HG02798 (cell line): ENCODE results near the gene GLTP.
"Not testable (repeated sequence)": the region's sequence is repeated elsewhere in the genome, so short reads cannot be mapped to it uniquely, and the experiment has no call there.

Source experiments
- ATAC-seq: cut with Tn5 transposase; IDR thresholded peaks from one replicate; pipeline ENCODE4 v1.9.1; 2021; ENCODE audit warnings: mild to moderate bottlenecking; ENCODE audit not compliant: unreplicated experiment, poor library complexity

GLTP gene

DNA sequence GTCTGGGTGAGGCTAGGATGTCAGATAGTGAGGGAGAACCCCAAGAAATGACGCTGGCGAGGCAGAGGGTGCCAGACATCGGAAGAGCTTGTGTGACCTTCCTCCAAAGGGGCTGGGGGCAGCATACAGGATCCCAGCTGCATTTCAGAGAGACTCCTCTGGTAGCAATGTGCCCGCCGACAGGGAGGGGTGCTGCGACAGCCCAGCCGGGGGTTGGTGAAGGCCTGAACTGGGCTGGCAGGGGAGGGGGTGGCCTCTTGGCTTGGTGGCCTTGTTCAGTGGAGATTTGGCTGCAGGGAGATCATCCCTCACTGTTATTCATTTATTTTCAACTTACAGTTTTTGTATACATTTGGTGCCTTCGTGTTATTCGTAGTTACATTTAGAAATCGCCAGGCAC, 25.0 kb upstream of the GLTP start:
- ATAC-seq: no peak

DNA sequence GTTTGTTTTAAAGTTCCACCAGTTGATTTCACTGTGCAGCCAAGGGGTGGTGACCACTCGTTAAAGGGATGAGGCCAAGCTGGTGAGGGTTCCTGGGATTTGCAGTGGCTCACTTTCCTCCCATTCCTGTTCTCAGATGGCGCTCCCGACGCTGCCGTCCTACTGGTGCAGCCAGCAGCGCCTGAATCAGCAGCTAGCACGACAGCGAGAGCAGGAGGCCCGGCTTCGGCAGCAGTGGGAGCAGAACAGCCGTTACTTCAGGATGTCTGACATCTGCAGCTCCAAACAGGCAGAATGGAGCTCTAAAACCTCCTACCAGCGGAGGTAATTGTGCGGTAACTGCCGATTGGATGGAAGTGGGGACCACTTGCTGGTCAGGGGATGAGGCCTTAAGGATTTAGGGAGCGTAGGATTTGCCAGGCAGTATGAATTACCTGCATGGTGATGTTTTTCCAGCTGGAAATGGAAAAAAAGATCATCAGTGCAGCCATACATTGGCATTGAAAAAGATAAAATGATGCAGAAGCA, 22.6 kb upstream of the GLTP start:
- ATAC-seq: no peak

DNA sequence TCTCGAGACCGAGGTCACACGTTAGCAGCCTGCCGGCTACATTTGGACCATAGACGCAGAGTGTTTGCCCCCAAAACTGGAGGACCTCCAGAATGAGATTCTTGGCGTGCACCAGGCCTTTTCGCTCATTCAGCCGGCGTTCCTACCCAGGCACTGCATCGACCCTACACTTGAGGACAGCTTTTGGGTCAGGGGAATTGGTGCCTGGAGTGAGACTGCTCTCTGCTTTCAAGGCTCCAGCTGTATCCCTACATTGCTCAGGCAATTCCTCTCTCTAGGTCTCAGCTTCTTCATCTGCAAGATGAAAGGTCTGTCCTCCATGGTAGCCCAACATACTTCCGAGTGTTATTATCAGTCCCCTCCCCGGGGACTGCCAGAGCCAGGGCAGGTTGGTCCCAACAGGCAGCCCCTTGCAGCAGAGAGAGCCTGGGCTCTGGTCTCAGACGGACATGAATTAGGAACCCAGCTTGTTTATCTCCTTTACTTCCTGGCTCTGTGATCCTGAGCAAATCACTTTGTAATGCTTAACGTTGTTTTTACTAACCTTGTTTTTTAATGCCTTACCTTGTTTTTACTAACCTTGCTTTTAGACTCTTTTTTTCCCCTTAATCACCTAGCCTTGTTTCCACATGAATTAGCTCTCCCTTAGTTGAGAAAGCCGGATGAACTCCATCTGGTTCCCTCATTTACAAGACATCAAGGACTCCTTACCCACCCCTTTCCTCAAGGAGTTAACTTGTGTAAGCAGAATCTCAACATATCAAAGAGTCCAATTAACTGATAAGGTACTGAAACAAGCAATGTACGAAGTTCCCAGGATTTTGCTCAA, 20.6 kb upstream of the GLTP start:
- ATAC-seq: peak; percentile 7

DNA sequence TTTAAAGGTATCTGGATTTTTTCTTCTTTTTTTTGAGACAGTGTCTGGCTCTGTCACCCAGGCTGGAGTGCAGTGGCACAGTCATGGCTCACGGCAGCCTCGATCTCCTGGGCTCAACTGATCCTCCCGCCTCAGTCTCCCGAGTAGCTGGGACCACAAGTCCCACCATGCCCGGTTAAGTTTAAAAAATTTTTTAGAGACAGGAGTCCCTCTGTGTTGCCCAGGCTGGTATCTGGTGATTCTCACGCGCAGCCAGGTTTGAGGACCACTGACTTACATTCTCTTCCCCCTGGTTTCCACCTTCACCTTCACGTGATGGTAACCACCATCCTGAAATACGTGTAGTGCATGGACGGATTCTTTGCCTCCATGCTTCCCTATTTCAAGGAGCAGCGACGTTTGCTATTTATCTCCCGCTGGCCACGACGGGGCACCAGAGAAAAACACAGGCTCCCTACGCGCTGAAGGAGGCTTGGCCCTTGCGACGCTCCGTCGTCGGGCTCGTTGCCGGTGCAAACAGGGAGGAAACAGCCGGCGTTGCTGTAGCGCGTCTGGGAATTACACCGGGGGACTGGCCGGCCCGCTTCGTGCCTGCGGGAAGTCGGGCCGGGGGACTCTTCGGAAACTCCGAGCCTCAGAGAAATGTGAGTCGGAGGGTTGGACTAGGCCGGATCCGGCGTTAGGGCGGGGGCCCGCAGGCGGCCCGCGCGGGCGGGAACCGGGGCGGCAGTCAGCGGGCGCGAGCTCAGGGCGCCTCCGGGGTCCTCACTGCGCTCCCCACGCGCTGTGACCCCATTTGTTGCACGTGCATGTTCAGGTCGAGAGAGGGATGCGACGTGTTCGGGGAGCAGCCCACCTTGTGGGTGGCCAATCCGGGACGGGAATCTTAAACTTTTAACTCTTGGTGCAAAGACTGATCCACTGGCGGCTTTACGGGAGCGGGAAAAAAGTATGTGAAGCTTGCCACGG, 19.7 kb upstream of the GLTP start, which contains the start of gene TCHP:
Gene TCHP (plus strand): TSS at position 492 of the 969 bp plus-strand sequence. CDS start 2,753 bp downstream, outside the sequence.
- peak; percentile 77 for ATAC-seq

DNA sequence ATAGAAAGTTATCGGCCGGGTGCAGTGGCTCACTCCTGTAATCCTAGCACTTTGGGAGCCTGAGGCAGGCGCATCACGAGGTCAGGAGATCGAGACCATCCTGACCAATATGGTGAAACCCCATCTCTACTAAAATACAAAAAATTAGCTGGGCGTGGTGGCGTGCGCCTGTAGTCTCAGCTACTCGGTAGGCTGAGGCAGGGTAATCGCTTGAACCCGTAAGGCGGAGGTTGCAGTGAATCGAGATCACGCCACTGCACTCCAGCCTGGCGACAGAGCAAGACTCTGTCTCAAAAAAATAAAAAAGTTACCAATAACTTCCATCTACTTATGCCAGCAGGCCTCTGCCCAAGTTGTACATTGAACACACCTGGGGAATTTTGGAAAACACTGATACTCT, 19.0 kb upstream of the GLTP start:
- ATAC-seq: not testable (repeated sequence)

DNA sequence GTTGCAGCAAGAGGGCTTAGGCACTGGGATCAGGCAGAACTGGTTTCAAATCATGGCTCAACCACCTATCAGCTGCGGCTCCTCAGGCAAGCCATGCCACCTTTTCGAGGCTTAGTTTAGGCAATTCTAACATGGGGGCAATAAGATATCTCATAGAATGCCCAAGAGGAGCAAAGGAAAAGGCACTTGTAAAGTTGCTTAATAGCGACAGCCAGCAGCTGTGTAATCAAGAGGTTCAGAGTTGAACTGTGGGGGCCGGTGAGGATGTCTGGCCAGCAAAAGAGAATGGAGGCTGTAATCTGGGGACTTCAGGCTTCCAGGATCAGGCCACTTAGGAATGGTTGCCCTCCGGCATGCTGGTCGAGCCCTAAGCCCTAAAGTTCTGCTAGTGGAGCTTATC, 16.7 kb upstream of the GLTP start:
- ATAC-seq: no peak

DNA sequence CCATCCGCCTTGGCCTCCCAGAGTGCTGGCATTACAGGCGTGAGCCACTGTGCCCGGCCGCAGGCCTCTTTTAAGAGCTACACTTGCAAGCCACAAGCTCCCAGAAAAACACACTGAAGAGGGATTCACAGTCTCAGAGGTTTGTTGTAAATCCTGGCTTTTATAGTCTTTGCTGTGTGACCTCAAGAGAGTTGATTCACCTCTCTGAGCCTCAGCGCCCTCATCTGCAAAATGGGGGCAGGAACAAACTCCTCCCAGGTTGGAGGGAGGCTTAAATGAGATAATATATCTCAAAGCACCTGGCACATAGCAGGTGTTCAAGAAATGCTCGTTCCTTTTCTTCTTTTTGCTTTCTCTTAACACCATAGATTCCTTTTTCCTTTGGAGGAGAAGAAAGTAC, 15.8 kb upstream of the GLTP start:
- ATAC-seq: no peak

DNA sequence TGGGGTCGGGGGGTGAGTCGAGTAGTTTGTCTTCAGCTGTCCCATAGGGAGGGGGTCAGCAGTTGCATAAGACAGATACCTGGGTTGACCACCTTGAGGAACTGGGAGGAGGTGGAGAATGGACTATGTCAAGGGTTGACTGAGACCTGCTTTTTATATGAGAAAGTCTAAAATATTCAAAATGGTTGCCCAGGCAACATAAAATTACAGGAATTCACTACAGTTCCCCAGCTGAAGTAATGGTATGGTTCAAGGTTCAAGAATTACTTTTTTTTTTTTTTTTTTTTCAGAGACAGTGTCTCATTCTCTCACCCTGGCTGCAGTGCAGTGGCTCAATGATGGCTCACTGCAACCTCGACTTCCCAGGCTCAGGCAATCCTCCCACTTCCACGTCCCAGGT, 14.6 kb upstream of the GLTP start:
- ATAC-seq: no peak

DNA sequence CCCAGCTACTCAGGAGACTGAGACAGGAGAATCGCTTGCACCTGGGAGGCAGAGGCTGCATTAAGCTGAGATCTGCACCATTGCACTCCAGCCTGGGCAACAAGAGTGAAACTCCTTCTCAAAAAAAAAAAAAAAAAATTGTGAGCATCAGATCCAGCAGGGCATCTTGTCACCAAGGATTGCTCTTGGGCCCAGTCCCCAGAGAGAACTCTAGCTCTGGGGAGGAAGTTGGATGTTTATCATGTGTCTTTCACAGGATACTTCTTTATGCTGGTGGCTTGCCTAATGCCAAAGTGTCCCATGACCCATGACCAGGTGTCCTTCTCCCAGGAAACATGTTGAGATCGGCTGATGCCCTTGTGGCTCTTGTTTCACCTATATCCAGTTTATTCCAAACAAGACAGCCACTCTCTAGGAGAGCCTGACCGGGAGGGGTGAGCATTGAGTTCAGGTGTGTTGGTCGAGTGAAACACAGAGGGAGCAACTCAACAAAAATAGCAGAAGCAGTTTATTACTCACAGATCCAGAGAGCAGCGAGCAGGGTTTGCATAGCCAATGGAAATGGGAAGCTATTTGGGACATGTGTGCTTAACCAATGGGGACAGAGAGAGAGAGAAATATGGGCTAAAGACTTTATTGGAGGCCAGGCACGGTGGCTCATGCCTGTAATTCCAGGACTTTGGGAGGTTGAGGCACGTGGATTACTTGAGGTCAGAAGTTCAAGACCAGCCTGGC, 13.1 kb upstream of the GLTP start:
- no peak for ATAC-seq

DNA sequence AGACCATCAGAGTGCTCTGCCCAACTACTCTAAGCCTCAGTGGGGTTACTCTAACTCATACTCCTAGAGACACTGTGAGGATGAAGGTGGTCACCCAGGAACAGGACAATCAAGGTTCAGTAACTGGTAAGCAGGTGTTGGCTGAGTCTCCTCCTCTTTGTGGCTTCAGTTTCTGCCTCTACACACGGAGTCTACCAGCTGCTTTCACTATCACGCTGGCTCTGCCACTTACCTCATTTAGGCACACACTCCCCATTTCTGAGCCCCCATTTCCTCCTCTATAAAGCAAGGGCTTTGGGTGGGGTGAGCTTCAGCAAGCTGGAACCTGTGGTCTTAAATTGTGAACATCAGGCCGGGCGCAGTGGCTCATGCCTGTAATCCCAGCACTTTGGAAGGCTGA, 12.4 kb upstream of the GLTP start:
- peak; percentile 76 for ATAC-seq

DNA sequence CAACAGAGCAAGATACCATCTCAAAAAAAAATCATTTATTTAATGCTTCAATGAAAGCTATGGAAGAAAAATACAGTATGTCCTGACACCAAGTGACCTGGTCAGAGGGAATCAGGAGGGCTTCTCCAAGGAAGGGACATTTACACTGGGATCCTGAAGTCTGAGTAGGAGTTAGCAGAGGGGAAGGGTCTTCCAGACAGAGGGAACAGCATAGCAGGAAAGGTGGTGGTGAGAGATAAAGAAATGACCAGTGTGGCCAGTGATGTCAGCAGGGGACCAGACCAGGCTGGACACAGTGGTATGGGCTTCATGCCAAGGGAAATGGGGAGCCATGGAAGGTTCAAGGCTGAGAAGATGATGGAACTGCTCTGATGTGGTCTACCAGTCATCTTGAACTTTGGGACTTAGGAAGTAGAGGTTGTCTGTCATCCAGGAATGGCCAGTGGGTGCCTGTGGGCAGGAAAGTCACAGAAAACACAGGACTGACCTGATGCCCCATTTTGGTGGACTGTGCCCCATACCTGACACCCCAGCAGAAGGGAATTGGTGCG, 11.9 kb upstream of the GLTP start:
- no peak for ATAC-seq

DNA sequence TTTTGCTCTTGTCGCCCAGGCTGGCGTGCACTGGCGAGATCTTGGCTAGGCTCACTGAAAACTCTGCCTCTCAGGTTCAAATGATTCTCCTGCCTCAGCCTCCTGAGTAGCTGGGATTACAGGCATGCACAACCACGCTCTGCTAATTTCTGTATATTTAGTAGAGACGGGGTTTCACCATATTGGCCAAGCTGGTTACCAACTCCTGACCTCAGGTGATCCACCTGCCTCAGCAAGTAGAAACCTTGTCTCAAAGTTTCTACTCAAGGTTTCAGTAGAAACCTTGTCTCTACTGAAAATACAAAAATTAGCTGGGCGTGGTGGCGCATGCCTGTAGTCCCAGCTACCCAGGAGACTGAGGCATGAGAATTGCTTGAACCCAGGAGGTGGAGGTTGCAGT, 11.4 kb upstream of the GLTP start:
- not testable (repeated sequence) for ATAC-seq

DNA sequence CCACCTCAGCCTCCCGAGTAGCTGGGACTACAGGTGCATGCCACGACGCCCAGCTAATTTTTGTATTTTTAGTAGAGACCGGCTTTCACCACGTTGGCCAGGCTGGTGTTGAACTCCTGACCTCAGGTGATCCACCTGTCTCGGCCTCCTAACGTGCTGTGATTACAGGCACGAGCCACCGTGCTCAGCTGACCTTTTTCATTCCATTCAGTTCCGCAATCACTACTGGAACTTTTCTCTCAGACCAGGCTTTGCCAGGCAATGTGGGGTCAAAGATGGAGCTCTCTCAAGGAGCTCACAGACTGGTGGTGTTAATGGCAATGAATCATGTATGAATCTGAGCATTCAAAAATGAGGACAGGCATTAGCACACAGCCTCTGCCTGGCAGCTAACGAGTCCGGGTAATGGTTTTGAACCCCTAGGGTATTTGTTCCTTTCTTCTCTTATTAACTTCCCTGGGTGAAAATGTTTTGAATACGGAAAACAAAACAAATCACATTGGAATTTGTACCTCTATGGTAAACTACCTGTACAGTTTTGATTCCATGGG, 10.4 kb upstream of the GLTP start:
- no peak for ATAC-seq

DNA sequence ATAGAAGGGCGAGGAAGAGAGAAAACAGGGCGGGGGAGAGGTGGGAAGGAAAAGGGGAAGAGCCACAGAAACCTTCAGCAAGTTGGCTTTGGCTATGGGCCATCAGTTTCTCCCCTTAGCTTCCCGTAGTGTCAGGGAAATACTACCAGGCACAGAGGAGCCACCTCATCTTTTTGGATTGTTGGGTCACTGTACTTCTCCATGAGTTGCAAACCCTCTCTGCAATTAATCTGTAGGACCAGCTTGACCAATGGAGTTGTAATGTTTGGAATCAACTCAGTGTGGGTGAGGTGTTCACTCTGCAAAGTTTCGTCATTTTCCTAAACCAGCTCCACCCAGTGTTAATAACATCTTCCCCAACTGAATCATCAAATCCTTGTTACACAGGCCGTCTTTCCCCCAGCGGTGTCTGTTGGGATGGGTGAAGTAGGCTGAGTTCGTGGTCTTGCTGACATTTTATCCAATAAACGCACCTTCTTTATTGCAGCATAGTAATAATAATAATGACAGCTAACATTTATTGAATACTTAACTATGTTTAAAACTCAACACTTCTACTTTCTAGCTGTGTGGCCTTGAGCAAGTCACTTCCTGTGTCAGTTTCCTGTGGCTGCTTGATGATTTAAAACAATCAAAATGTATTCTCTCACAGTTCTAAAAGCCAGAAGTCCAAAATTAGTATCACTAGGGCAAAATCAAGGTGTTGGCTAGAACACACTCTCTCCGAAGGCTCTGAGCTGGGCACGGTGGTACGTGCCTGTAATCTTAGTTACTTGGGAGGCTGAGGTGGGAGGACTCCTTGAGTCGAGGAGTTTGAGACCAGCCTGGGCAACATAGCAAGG, 8.1 kb upstream of the GLTP start:
- no peak for ATAC-seq

DNA sequence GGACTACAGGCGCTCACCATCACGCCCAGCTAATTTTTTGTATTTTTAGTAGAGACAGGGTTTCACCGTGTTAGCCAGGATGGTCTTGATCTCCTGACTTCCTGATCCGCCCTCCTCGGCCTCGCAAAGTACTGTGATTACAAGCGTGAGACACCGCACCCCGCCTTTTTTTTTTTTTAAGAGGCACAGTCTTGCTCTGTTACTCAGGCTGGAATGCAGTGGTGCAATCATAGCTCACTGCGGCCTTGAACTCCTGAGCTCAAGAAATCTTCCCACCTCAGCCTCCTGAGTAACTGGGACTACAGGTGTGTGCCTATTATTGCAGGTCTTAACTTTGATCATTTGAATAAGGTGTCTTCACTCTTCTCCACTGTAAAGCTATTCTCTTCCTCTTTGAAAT, 5.3 kb upstream of the GLTP start:
- ATAC-seq: no peak

DNA sequence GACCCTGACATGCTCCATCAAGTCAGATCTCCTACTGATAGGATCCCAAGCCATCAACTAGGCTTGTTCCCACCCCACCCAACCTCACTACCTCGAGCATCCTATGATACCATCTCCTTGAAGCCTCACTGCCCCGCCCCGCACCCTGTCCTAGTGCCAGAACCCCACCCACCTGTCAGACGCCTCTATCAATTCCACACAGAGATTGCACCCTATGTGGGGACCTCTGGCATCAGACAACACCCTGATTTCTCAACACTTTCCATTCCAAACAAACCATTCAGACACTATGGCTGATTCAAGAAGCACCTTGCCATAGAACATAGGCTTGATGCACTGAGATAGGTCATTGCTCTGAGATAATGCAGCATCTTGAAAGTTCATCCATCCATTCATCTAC, 3.1 kb upstream of the GLTP start:
- no peak for ATAC-seq

DNA sequence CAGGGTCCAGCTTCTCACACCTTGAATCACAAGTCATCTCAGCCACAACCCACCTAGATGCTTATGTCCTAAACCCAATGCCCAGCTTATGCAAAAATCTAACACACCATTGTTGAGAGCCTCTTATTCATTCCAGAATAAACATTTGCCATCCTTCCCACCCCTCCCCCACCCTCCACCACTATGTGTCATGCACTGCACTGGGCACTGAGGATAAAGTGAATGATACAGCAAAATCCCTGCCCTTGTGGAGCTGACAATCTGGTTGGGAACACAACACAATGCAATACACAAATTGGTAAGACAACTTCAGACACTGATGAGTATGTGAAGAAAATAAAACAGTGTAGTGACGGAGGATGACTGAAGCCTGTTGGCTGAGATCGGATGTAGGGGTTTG, 1.4 kb upstream of the GLTP start:
- no peak for ATAC-seq

DNA sequence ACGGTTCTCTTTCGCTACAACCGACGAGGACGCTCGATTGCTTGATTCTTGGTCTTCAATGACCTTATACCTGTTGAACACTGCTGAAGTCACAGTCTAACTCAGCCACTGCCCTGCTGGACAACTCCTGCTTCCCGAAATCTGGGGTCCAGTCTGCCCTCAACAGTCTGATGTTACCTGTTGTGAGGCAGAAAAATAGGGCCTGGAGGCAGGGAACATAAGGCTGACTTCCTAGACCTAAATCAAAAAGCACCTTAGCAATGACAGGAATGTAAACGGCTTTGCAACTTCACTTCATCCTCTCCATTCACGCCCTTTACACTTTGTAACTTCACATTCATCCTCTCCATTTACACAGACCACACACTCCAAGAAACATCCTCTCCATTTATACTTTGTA, 597 bp upstream of the GLTP start:
- ATAC-seq: no peak
